T-helper 1 cell treated with Interleukin-12 subunit alpha and Interleukin-12 subunit beta and Interleukin-4 antibody, amounts not matched to agents 30 ng/mL and 1 ng/mL, for 36 hours (primary cell): Measurements from ENCODE around the gene MOBP. TPM values are rescaled to one million over a fixed set of nuclear protein-coding genes. Genes with fewer than 3 reads are reported as not detected.

Source experiments
- intact Hi-C: fragments of 100-400 bp; cut with micrococcal nuclease; formaldehyde crosslinking; loops from one replicate; pipeline ENCODE4 v1.15.1; 2024
- total RNA-seq: library from RNA; stranded (reverse); gene quantifications from 2 replicates; pipeline ENCODE4 v1.2.3, GENCODE V29; 2022

The MOBP gene
- total RNA-seq, 1 donor from 2014 or later = not detected

DNA sequence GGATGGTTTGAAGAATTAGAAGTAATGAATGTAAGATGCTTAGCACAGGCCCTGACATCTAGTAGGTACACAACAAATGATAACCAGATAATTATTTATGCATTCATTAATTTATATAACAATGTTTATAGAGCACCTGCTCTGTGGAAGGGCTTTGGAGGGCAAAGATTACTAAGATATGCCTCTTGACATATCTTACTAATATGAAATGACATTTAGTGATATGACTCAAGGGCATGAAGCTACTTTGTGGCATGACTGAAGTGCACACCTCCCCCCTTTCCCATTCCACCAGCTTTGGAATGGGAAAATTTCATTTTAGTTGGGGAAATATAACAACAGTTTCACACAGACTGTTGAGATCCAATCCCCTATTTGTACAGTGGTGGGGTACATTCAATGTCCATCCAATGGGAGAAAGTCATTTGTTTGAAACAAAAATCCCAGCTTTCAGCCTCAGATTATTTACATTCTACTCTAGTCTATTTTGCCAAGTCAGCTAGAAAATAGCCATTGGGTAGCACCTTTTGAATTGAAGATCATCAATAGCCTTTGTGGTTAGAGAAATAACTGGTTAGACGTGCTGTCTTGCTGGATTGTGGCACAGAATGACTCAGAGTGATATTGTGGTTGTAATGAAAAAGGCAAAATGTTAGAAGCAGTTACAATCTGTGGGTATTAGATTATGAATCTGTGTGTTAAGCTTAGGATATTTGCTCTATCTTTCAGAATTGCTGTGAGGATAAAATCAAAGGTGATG lies 72.9 kb downstream of the MOBP start:
- intact Hi-C loops = no loop called here

DNA sequence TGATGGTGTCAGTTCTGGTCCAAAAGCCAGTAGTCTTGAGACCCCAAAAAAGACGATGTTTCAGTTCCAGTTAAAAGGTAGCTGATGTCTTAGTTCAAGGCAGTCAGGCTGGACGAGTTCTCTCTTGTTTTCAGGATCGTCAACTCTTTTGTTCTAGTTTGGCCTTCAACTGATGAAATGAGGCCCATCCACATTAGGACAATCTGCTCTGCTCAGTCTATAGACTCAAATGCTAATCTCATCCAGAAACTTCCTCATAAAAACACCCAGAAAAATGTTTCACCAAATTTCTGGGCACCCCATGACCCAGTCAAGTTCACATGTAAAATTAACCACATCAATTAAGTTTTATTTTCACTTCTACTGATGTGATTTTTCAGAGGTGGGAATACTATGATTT lies 74.0 kb downstream of the MOBP start:
- intact Hi-C loops = no loop called here

GRCh38 chr3:39541917-39542329 lies 74.4 kb downstream of the MOBP start:
- intact Hi-C loops = no loop called here

GRCh38 chr3:39542588-39542988 lies 75.1 kb downstream of the MOBP start:
- intact Hi-C loops = no loop called here

DNA sequence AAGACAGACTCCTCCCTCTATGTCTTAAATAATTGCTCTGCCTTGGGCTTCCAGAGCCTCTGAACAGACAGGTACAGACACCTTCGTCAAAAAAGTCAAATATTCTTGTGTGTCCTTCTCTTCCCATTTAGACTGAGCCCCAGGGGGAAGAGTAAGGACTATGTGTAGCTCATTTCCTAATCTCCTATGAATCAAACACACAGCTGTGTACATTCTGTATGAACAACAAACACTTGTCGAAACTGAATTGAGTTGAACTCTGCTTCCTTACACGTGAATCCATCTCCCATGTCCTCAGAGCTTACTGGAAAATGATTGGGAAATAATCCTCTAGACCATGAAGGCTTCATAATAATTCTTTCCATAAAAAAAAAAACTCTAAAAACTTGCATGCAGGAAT lies 80.8 kb downstream of the MOBP start:
- intact Hi-C loops = no loop called here

GRCh38 chr3:39550354-39551051 lies 83.0 kb downstream of the MOBP start:
- intact Hi-C loops = no loop called here

Other genes with a start within 250 kb of the MOBP start
- 8.5 and 12.4 TPM in 2 replicates for gene CX3CR1, start 187.6 kb upstream of the MOBP start, total RNA-seq
- 11.3 and 12.8 TPM in 2 replicates for gene CCR8, start 138.0 kb upstream of the MOBP start, total RNA-seq
- 33.1 and 34.5 TPM in 2 replicates for gene SLC25A38, start 84.3 kb upstream of the MOBP start, total RNA-seq
- gene RPSA, start 61.0 kb upstream of the MOBP start, total RNA-seq = 1,413 and 1,431 TPM in 2 replicates